Mesenchymal stem cell (in vitro differentiated cells and primary cell): ENCODE results near the gene TANC2.

ENCODE experiments used
- DNase-seq: peaks from one replicate; pipeline ENCODE4 v3.0.0-alpha.2; 2013
- H2AFZ ChIP-seq: one replicate; pipeline ENCODE4 v1.6.1; 2013; ENCODE audit warnings: low read depth, mild to moderate bottlenecking, control low read depth, inconsistent platforms, low read length, moderate library complexity
- H2AK5ac ChIP-seq: 2 replicates; pipeline ENCODE4 v1.6.1; 2013; ENCODE audit warnings: low read length, moderate library complexity, mild to moderate bottlenecking, inconsistent platforms; ENCODE audit not compliant: severe bottlenecking
- H2BK120ac ChIP-seq: one replicate; pipeline ENCODE4 v1.6.1; 2013; ENCODE audit warnings: low read depth, mild to moderate bottlenecking, inconsistent platforms, low read length, moderate library complexity
- H2BK12ac ChIP-seq, 2 experiments: one replicate each; pipeline ENCODE4 v1.6.1; 2013; ENCODE audit warnings: inconsistent platforms in 2 of 2, low read length in 2 of 2, mild to moderate bottlenecking in 2 of 2, moderate library complexity in 2 of 2, control low read depth in 1 of 2
- H2BK15ac ChIP-seq: one replicate; pipeline ENCODE4 v1.6.1; 2013; ENCODE audit warnings: mild to moderate bottlenecking, low read depth, inconsistent platforms; ENCODE audit not compliant: poor library complexity, severe bottlenecking
- H2BK5ac ChIP-seq: 2 replicates; pipeline ENCODE4 v1.6.1; 2013; ENCODE audit warnings: low read depth, mild to moderate bottlenecking, low read length, control low read depth, inconsistent platforms; ENCODE audit not compliant: poor library complexity, severe bottlenecking
- H3K14ac ChIP-seq, 2 experiments: one replicate each; pipeline ENCODE4 v1.6.1; 2013; ENCODE audit warnings: inconsistent platforms in 2 of 2, low read length in 2 of 2, control low read depth in 1 of 2, mild to moderate bottlenecking in 1 of 2, moderate library complexity in 1 of 2
- H3K18ac ChIP-seq, 2 experiments: one replicate each; pipeline ENCODE4 v1.6.1; 2013; ENCODE audit warnings: inconsistent platforms in 2 of 2, low read length in 2 of 2, control low read depth in 1 of 2, low read depth in 1 of 2, mild to moderate bottlenecking in 1 of 2
- H3K23ac ChIP-seq, 2 experiments: one replicate each; pipeline ENCODE4 v1.6.1; 2013; ENCODE audit warnings: inconsistent platforms in 2 of 2, low read length in 2 of 2, mild to moderate bottlenecking in 2 of 2, moderate library complexity in 2 of 2, control low read depth in 1 of 2
- H3K27ac ChIP-seq: 2 replicates; pipeline ENCODE4 v1.5.1; 2013; ENCODE audit warnings: mild to moderate bottlenecking, moderate library complexity, low read length, control low read depth, inconsistent platforms; ENCODE audit not compliant: poor library complexity, severe bottlenecking
- H3K27me3 ChIP-seq, 2 experiments: 2 replicates each; pipeline versions ENCODE4 v1.6.1 to v1.7.0; 2013; ENCODE audit warnings: low read length in 2 of 2, mild to moderate bottlenecking in 2 of 2, moderate library complexity in 2 of 2, control low read depth in 1 of 2, inconsistent platforms in 1 of 2; ENCODE audit not compliant: control insufficient read depth in 1 of 2, insufficient read depth in 1 of 2
- H3K36me3 ChIP-seq, 2 experiments: 2 replicates each; pipeline versions ENCODE4 v1.6.1 to v1.7.0; 2013; ENCODE audit warnings: low read length in 2 of 2, control low read depth in 1 of 2, inconsistent platforms in 1 of 2, low read depth in 1 of 2, mild to moderate bottlenecking in 1 of 2; ENCODE audit not compliant: insufficient read depth in 2 of 2, control insufficient read depth in 1 of 2
- H3K4ac ChIP-seq, 2 experiments: one replicate each; pipeline ENCODE4 v1.6.1; 2013; ENCODE audit warnings: inconsistent platforms in 2 of 2, low read length in 2 of 2, mild to moderate bottlenecking in 2 of 2, moderate library complexity in 2 of 2, control low read depth in 1 of 2, low read depth in 1 of 2
- H3K4me1 ChIP-seq: 2 replicates; pipeline ENCODE4 v1.6.1; 2013; ENCODE audit warnings: low read depth, low read length, control low read depth; ENCODE audit not compliant: control insufficient read depth, insufficient read depth
- H3K4me2 ChIP-seq: 2 replicates; pipeline ENCODE4 v1.6.1; 2013; ENCODE audit warnings: low read length, mild to moderate bottlenecking, inconsistent platforms; ENCODE audit not compliant: poor library complexity, severe bottlenecking
- H3K4me3 ChIP-seq, 2 experiments: 2 replicates each; pipeline versions ENCODE4 v1.5.1 to v1.7.0; 2013; ENCODE audit warnings: low read length in 2 of 2, mild to moderate bottlenecking in 2 of 2, control low read depth in 1 of 2, low read depth in 1 of 2; ENCODE audit not compliant: insufficient read depth in 1 of 2
- H3K79me1 ChIP-seq: replicated peaks from 2 replicates; pipeline ENCODE4 v1.6.1; 2013; ENCODE audit warnings: mild to moderate bottlenecking, control low read depth, low read length, inconsistent platforms; ENCODE audit not compliant: poor library complexity, severe bottlenecking
- H3K9ac ChIP-seq: 2 replicates; pipeline ENCODE4 v1.7.0; 2013; ENCODE audit warnings: mild to moderate bottlenecking, low read length, moderate library complexity
- H3K9me3 ChIP-seq: 2 replicates; pipeline ENCODE4 v1.7.0; 2013; ENCODE audit warnings: mild to moderate bottlenecking, low read length; ENCODE audit not compliant: control insufficient read depth
- H4K8ac ChIP-seq: one replicate; pipeline ENCODE4 v1.6.1; 2013; ENCODE audit warnings: inconsistent platforms, mild to moderate bottlenecking, low read length, moderate library complexity
- H4K91ac ChIP-seq: one replicate; pipeline ENCODE4 v1.6.1; 2013; ENCODE audit warnings: mild to moderate bottlenecking, low read length, inconsistent platforms
- WGBS: methylation state at CpG from one replicate; pipeline ENCODE4 v1.1.7; 2013; ENCODE audit warnings: mixed read lengths; 5-methylcytosine and 5-hydroxymethylcytosine counted together

The TANC2 gene

DNA sequence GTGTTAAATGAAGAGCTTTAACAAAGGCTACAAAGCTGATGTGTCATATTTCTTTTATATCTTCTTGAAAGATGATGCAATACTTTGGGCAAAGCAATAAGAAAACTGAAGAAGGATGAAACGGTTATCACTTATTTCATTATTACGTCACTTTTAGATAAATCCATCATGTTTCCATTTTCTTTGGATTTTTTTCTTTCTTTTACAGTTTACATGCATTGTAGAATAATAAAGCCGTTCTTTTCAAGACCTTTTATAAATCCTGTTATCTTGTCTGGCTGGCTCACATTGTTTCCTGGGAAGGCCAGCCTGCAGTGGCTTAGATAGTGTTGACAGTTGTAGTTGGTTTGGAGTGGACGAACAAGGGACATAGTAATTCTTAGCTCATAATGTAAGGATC is 28.9 kb downstream of the TANC2 start:
- Histone ChIP-seq H3K23ac (no peak overlapping the region), H2AFZ (no peak overlapping the region), H3K4ac (no peak overlapping the region), H3K79me1 (peaks cover 8% of the 10 kb centered on the region), H2AK5ac (peak overlapping the region; percentile 54), H3K36me3 (no peaks in the 10 kb centered on the region), H2BK15ac (no peak overlapping the region), H3K14ac (no peak overlapping the region), H3K18ac (no peak overlapping the region), H4K8ac (no peak overlapping the region), H3K9me3 (no peaks in the 10 kb centered on the region), H2BK12ac (no peak overlapping the region), H3K4me2 (no peak overlapping the region), H2BK120ac (no peak overlapping the region), H3K4me3 (no peak overlapping the region), H4K91ac (no peak overlapping the region), H3K4me1 (peaks cover 4% of the 10 kb centered on the region), H2BK5ac (no peak overlapping the region), H3K27ac (no peak overlapping the region), H3K27me3 (no peaks in the 10 kb centered on the region), H3K9ac (no peak overlapping the region)
- WGBS = 100% methylated on average over 2 of the region's 4 CpGs
- DNase-seq = no peak

DNA sequence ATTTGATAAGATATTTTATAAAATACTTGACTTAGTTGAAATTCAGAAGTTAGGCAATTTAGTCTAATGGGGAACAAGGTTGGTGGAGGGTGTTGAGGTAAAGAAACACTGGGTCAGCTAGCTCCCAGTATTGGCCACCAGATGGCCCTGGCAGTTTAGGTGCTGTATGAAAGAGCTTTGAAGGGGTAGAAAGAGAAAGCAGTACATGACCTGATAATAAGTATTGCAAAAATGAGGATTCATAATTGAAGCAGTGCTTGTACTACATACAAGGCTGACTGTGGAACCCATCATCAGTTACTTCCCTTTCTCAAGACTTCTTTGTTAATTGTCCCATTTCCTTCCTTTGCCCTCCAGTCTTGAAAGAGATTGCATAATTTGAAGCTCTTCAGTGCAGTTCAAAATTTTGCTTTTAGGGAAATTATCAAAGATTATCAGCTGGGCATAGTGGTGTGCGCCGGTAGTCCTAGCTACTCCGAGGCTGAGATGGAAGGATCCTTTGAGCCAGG is 29.4 kb downstream of the TANC2 start:
- H3K36me3 ChIP-seq = no peaks in the 10 kb centered on the region
- no peak overlapping the region for H3K9ac ChIP-seq
- peak; percentile 54 for DNase-seq
- no peak overlapping the region for H2BK5ac ChIP-seq
- no peaks in the 10 kb centered on the region for H3K9me3 ChIP-seq
- peaks cover 9% of the 10 kb centered on the region for H3K79me1 ChIP-seq
- H2BK12ac ChIP-seq = no peak overlapping the region
- H2AFZ ChIP-seq = no peak overlapping the region
- H4K8ac ChIP-seq = no peak overlapping the region
- H3K14ac ChIP-seq = no peak overlapping the region
- no peak overlapping the region for H3K18ac ChIP-seq
- H3K4me2 ChIP-seq = no peak overlapping the region
- H3K4ac ChIP-seq = no peak overlapping the region
- H3K27ac ChIP-seq = no peak overlapping the region
- H3K4me1 ChIP-seq = peaks cover 4% of the 10 kb centered on the region
- no peaks in the 10 kb centered on the region for H3K27me3 ChIP-seq
- H2BK15ac ChIP-seq = no peak overlapping the region
- H2BK120ac ChIP-seq = no peak overlapping the region
- H3K4me3 ChIP-seq = no peak overlapping the region
- no peak overlapping the region for H2AK5ac ChIP-seq
- no peak overlapping the region for H4K91ac ChIP-seq
- 100% methylated on average over 2 of the region's 3 CpGs for WGBS
- no peak overlapping the region for H3K23ac ChIP-seq

DNA sequence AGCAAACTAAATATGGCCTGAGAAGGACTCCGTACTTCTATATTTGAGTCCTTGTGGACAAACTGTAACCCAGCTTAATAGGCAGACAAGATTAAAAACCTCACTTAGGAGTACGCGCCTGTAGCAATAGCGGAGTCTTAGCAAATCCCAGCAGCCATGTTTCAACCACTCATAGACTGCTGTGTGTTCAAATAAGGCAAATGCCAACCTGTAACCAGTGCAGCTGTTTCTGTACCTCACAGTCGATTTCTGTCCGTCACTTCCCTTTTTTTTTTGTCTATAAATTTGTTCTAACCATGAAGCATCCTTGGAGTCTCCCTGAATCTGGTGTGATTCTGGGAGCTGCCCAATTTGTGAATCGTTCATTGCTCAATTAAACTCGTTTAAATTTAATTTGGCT is 30.2 kb downstream of the TANC2 start:
- H2AK5ac ChIP-seq = no peak overlapping the region
- H3K4ac ChIP-seq = no peak overlapping the region
- no peak overlapping the region for H3K18ac ChIP-seq
- H3K79me1 ChIP-seq = peaks cover 9% of the 10 kb centered on the region
- H4K8ac ChIP-seq = no peak overlapping the region
- H3K9me3 ChIP-seq = no peaks in the 10 kb centered on the region
- H3K4me1 ChIP-seq = peaks cover 4% of the 10 kb centered on the region
- no peak for DNase-seq
- no peak overlapping the region for H3K9ac ChIP-seq
- no peak overlapping the region for H3K14ac ChIP-seq
- H3K4me2 ChIP-seq = no peak overlapping the region
- H3K36me3 ChIP-seq = no peaks in the 10 kb centered on the region
- H2BK12ac ChIP-seq = no peak overlapping the region
- H4K91ac ChIP-seq = no peak overlapping the region
- no peaks in the 10 kb centered on the region for H3K27me3 ChIP-seq
- no peak overlapping the region for H2BK5ac ChIP-seq
- WGBS = 100% methylated on average over 6 of the region's 8 CpGs
- no peak overlapping the region for H3K4me3 ChIP-seq
- no peak overlapping the region for H2AFZ ChIP-seq
- no peak overlapping the region for H2BK15ac ChIP-seq
- no peak overlapping the region for H2BK120ac ChIP-seq
- H3K23ac ChIP-seq = no peak overlapping the region
- no peak overlapping the region for H3K27ac ChIP-seq

DNA sequence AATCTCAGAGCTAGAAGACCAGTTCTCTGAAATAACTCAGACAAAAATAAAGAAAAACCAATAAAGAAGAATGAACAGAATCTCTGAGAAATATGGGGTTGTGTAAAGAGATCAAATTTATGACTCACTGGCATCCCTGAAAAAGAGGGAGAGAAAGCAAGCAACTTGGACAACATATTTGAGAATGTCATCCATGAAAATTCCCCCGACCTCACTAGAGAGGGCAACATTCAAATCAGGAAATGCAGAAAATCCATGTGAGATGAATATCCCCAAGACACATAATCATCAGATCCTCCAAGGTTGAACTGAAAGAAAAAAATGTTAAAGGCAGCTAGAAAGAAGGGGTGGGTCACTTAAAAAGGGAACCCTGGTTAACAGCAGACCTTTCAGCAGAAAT is 32.1 kb downstream of the TANC2 start:
- H2AK5ac ChIP-seq = no peak overlapping the region
- H2BK12ac ChIP-seq = no peak overlapping the region
- H3K4me3 ChIP-seq = no peak overlapping the region

More for the DNA sequence above, 32.1 kb downstream of the TANC2 start:
- H3K4ac ChIP-seq = no peak overlapping the region
- peaks cover 9% of the 10 kb centered on the region for H3K79me1 ChIP-seq
- no peak for DNase-seq
- H3K4me1 ChIP-seq = peaks cover 4% of the 10 kb centered on the region
- no peak overlapping the region for H3K4me2 ChIP-seq
- no peak overlapping the region for H4K91ac ChIP-seq
- no CpG with 5 or more reads among the region's 1 CpG for WGBS
- no peak overlapping the region for H3K14ac ChIP-seq
- no peak overlapping the region for H3K18ac ChIP-seq
- no peak overlapping the region for H4K8ac ChIP-seq
- H3K36me3 ChIP-seq = no peaks in the 10 kb centered on the region
- no peak overlapping the region for H2BK15ac ChIP-seq
- H3K9me3 ChIP-seq = no peaks in the 10 kb centered on the region
- H3K27ac ChIP-seq = no peak overlapping the region
- no peak overlapping the region for H3K23ac ChIP-seq
- H3K9ac ChIP-seq = no peak overlapping the region
- H3K27me3 ChIP-seq = no peaks in the 10 kb centered on the region
- H2BK120ac ChIP-seq = no peak overlapping the region
- H2BK5ac ChIP-seq = no peak overlapping the region
- H2AFZ ChIP-seq = no peak overlapping the region
